Nephron (organoid): ENCODE data around the gene RSRC1.

ENCODE experiments used
- H3K27ac Mint-ChIP-seq, 3 experiments: 2 replicates each; pipeline ENCODE4 v1.8.0; 2020; ENCODE audit warnings: mixed read lengths in 3 of 3, mild to moderate bottlenecking in 2 of 3, moderate library complexity in 1 of 3
- H3K27me3 Mint-ChIP-seq: 2 replicates; pipeline ENCODE4 v1.8.0; 2021; ENCODE audit warnings: low read depth, mild to moderate bottlenecking, moderate library complexity, mixed read lengths
- H3K36me3 Mint-ChIP-seq: 2 replicates; pipeline ENCODE4 v1.8.0; 2020; ENCODE audit warnings: low read depth, mixed read lengths
- H3K4me1 Mint-ChIP-seq: 2 replicates; pipeline ENCODE4 v1.8.0; 2020; ENCODE audit warnings: mixed read lengths
- H3K4me3 Mint-ChIP-seq, 3 experiments: 2 replicates each; pipeline ENCODE4 v1.8.0; 2020; ENCODE audit warnings: mild to moderate bottlenecking in 3 of 3, mixed read lengths in 3 of 3, moderate library complexity in 2 of 3
- H3K9me3 Mint-ChIP-seq: 2 replicates; pipeline ENCODE4 v1.8.0; 2020; ENCODE audit warnings: mixed read lengths
- CTCF ChIP-seq, 3 experiments: fragments of 200-600 bp; sonication (generic); IDR thresholded peaks; one replicate each; pipeline ENCODE4 v1.5.0; 2021; ENCODE audit warnings: antibody characterized with exemption in 3 of 3; ENCODE audit not compliant: unreplicated experiment in 3 of 3

The RSRC1 gene

GRCh38 chr3:158463556-158463955, 353.7 kb downstream of the RSRC1 start:
- no peaks in the 10 kb centered on the region for H3K9me3 Mint-ChIP-seq
- no peaks in the 10 kb centered on the region for H3K36me3 Mint-ChIP-seq
- no peak overlapping the region for H3K27ac Mint-ChIP-seq
- no peak for TF ChIP-seq CTCF (IDR thresholded peaks at IDR 0.05; ENCODE audit: unreplicated experiment in 3 of 3)
- no peaks in the 10 kb centered on the region for H3K27me3 Mint-ChIP-seq
- H3K4me3 Mint-ChIP-seq, result no peak overlapping the region
- no peaks in the 10 kb centered on the region for H3K4me1 Mint-ChIP-seq

- no peak overlapping the region for H3K4me3 Mint-ChIP-seq
- no peak for TF ChIP-seq CTCF (IDR thresholded peaks at IDR 0.05; ENCODE audit: unreplicated experiment in 3 of 3)
- H3K36me3 Mint-ChIP-seq, result no peaks in the 10 kb centered on the region
- H3K4me1 Mint-ChIP-seq, result no peaks in the 10 kb centered on the region
- no peaks in the 10 kb centered on the region for H3K27me3 Mint-ChIP-seq
- no peak overlapping the region for H3K27ac Mint-ChIP-seq
- no peaks in the 10 kb centered on the region for H3K9me3 Mint-ChIP-seq
These were observed 355.2 kb downstream of the RSRC1 start for GRCh38 chr3:158465074-158465473.

GRCh38 chr3:158470944-158471638, 361.2 kb downstream of the RSRC1 start:
- Mint-ChIP-seq H3K9me3 (no peaks in the 10 kb centered on the region), H3K4me3 (no peak overlapping the region), H3K27me3 (no peaks in the 10 kb centered on the region), H3K4me1 (no peaks in the 10 kb centered on the region), H3K27ac (no peak overlapping the region), H3K36me3 (no peaks in the 10 kb centered on the region)
- no peak for TF ChIP-seq CTCF (IDR thresholded peaks at IDR 0.05; ENCODE audit: unreplicated experiment in 3 of 3)

- Mint-ChIP-seq H3K27ac (no peak overlapping the region), H3K36me3 (no peaks in the 10 kb centered on the region), H3K27me3 (no peaks in the 10 kb centered on the region), H3K4me1 (no peaks in the 10 kb centered on the region), H3K9me3 (no peaks in the 10 kb centered on the region), H3K4me3 (no peak overlapping the region)
- TF ChIP-seq CTCF (IDR thresholded peaks at IDR 0.05; ENCODE audit: unreplicated experiment in 3 of 3), result no peak
These were observed 361.9 kb downstream of the RSRC1 start for GRCh38 chr3:158471639-158472294.

DNA sequence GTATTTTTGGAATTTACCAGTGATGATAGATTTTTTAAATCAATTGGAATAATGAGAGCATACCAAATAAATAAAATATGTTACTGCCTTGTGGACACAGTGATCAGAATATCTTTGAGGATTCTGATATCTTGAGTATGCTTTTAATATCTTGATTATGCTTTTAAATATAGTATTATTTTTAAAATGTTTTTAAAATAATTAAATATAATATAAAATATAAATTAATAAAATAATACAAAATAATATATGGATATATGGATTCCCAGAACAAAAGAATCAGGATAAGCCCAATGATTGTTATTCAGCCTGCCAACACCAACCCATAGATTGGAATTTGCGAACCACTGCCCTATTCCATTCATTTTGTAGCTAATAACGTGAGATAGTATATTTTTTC, 369.2 kb downstream of the RSRC1 start:
- no peaks in the 10 kb centered on the region for H3K9me3 Mint-ChIP-seq
- no peak overlapping the region for H3K27ac Mint-ChIP-seq
- H3K27me3 Mint-ChIP-seq, result no peaks in the 10 kb centered on the region
- no peak for TF ChIP-seq CTCF (IDR thresholded peaks at IDR 0.05; ENCODE audit: unreplicated experiment in 3 of 3)
- H3K4me1 Mint-ChIP-seq, result no peaks in the 10 kb centered on the region
- H3K4me3 Mint-ChIP-seq, result no peak overlapping the region
- no peaks in the 10 kb centered on the region for H3K36me3 Mint-ChIP-seq
